Measurements from ENCODE around the gene ADAMTSL1.

The ADAMTSL1 gene

GRCh38 chr9:18536554-18536953 is 62.6 kb downstream of the ADAMTSL1 start:
- in situ Hi-C loops (cut with HindIII; ENCODE audit: low pct_ligation_motif_present, low pct_unique_long_range_greater_than_20kb, low sequenced_read_pairs), result no loop called here
- DNase-seq, result no peak

- in situ Hi-C loops (cut with HindIII; ENCODE audit: low pct_ligation_motif_present, low pct_unique_long_range_greater_than_20kb, low sequenced_read_pairs), result no loop called here
- no peak for DNase-seq
These were observed 65.3 kb downstream of the ADAMTSL1 start for GRCh38 chr9:18539203-18539693.

GRCh38 chr9:18542837-18543405 is 69.0 kb downstream of the ADAMTSL1 start:
- in situ Hi-C loops (cut with HindIII; ENCODE audit: low pct_ligation_motif_present, low pct_unique_long_range_greater_than_20kb, low sequenced_read_pairs), result no loop called here
- DNase-seq, result no peak

- in situ Hi-C loops (cut with HindIII; ENCODE audit: low pct_ligation_motif_present, low pct_unique_long_range_greater_than_20kb, low sequenced_read_pairs), result no loop called here
- no peak for DNase-seq
These were observed 69.6 kb downstream of the ADAMTSL1 start for GRCh38 chr9:18543406-18544192.

- no peak for DNase-seq
- in situ Hi-C loops (cut with HindIII; ENCODE audit: low pct_ligation_motif_present, low pct_unique_long_range_greater_than_20kb, low sequenced_read_pairs), result no loop called here
These were observed 70.5 kb downstream of the ADAMTSL1 start for GRCh38 chr9:18544456-18544855.

- in situ Hi-C loops (cut with HindIII; ENCODE audit: low pct_ligation_motif_present, low pct_unique_long_range_greater_than_20kb, low sequenced_read_pairs), result no loop called here
- no peak for DNase-seq
These were observed 71.8 kb downstream of the ADAMTSL1 start for GRCh38 chr9:18545636-18546360.

GRCh38 chr9:18548456-18548855 is 74.5 kb downstream of the ADAMTSL1 start:
- in situ Hi-C loops (cut with HindIII; ENCODE audit: low pct_ligation_motif_present, low pct_unique_long_range_greater_than_20kb, low sequenced_read_pairs), result no loop called here
- no peak for DNase-seq

- in situ Hi-C loops (cut with HindIII; ENCODE audit: low pct_ligation_motif_present, low pct_unique_long_range_greater_than_20kb, low sequenced_read_pairs), result no loop called here
- DNase-seq, result no peak
These were observed 75.8 kb downstream of the ADAMTSL1 start for GRCh38 chr9:18549772-18550171.

GRCh38 chr9:18550286-18550685 is 76.3 kb downstream of the ADAMTSL1 start:
- DNase-seq, result no peak
- in situ Hi-C loops (cut with HindIII; ENCODE audit: low pct_ligation_motif_present, low pct_unique_long_range_greater_than_20kb, low sequenced_read_pairs), result no loop called here

- in situ Hi-C loops (cut with HindIII; ENCODE audit: low pct_ligation_motif_present, low pct_unique_long_range_greater_than_20kb, low sequenced_read_pairs), result no loop called here
- DNase-seq, result no peak
These were observed 80.3 kb downstream of the ADAMTSL1 start for GRCh38 chr9:18554244-18554643.

- DNase-seq, result no peak
- in situ Hi-C loops (cut with HindIII; ENCODE audit: low pct_ligation_motif_present, low pct_unique_long_range_greater_than_20kb, low sequenced_read_pairs), result no loop called here
These were observed 81.3 kb downstream of the ADAMTSL1 start for GRCh38 chr9:18555105-18555883.

GRCh38 chr9:18564018-18564880 is 90.3 kb downstream of the ADAMTSL1 start:
- no peak for DNase-seq
- in situ Hi-C loops (cut with HindIII; ENCODE audit: low pct_ligation_motif_present, low pct_unique_long_range_greater_than_20kb, low sequenced_read_pairs), result no loop called here

GRCh38 chr9:18566121-18566520 is 92.2 kb downstream of the ADAMTSL1 start:
- in situ Hi-C loops (cut with HindIII; ENCODE audit: low pct_ligation_motif_present, low pct_unique_long_range_greater_than_20kb, low sequenced_read_pairs), result no loop called here
- no peak for DNase-seq

- in situ Hi-C loops (cut with HindIII; ENCODE audit: low pct_ligation_motif_present, low pct_unique_long_range_greater_than_20kb, low sequenced_read_pairs), result no loop called here
- no peak for DNase-seq
These were observed 95.0 kb downstream of the ADAMTSL1 start for GRCh38 chr9:18568973-18569372.

- in situ Hi-C loops (cut with HindIII; ENCODE audit: low pct_ligation_motif_present, low pct_unique_long_range_greater_than_20kb, low sequenced_read_pairs), result no loop called here
- no peak for DNase-seq
These were observed 96.1 kb downstream of the ADAMTSL1 start for GRCh38 chr9:18569941-18570630.

GRCh38 chr9:18573021-18573556 is 99.1 kb downstream of the ADAMTSL1 start:
- in situ Hi-C loops (cut with HindIII; ENCODE audit: low pct_ligation_motif_present, low pct_unique_long_range_greater_than_20kb, low sequenced_read_pairs), result no loop called here
- no peak for DNase-seq

- DNase-seq, result no peak
- in situ Hi-C loops (cut with HindIII; ENCODE audit: low pct_ligation_motif_present, low pct_unique_long_range_greater_than_20kb, low sequenced_read_pairs), result no loop called here
These were observed 101.7 kb downstream of the ADAMTSL1 start for GRCh38 chr9:18575686-18576085.

All from ACHN (cell line).